ENCODE measurements around the gene FAM20C. TPM values are rescaled to one million over a fixed set of nuclear protein-coding genes. Genes with fewer than 3 reads are reported as not detected.

The FAM20C gene
- polyA plus RNA-seq, 1 donor = 57.2 TPM

GRCh38 chr7:150811-151221 lies 41.6 kb upstream of the FAM20C start:
- H3K9me3 ChIP-seq (ENCODE audit: control insufficient read depth, low read depth, low read length) = no peaks in the 10 kb centered on the region
- peak overlapping the region; percentile 99 for H3K27ac ChIP-seq (ENCODE audit: low read length)
- peaks cover 29% of the 10 kb centered on the region for H3K4me1 ChIP-seq (ENCODE audit: control insufficient read depth, insufficient read depth, low read length)
- WGBS (ENCODE audit: insufficient coverage, low lambda C conversion rate) = 20% methylated on average over 1 of the region's 13 CpGs
- no peaks in the 10 kb centered on the region for H3K27me3 ChIP-seq (ENCODE audit: control insufficient read depth, insufficient read depth, low read length)
- no peak overlapping the region for H3K4me3 ChIP-seq (ENCODE audit: low read length)
- peak; percentile 69 to 75 for DNase-seq
- H3K36me3 ChIP-seq (ENCODE audit: control insufficient read depth, insufficient read depth, low read length) = no peaks in the 10 kb centered on the region

GRCh38 chr7:151346-152050 lies 40.9 kb upstream of the FAM20C start:
- no peaks in the 10 kb centered on the region for H3K36me3 ChIP-seq (ENCODE audit: control insufficient read depth, insufficient read depth, low read length)
- peaks cover 34% of the 10 kb centered on the region for H3K4me1 ChIP-seq (ENCODE audit: control insufficient read depth, insufficient read depth, low read length)
- H3K27ac ChIP-seq (ENCODE audit: low read length) = peak overlapping the region; percentile 99
- H3K9me3 ChIP-seq (ENCODE audit: control insufficient read depth, low read depth, low read length) = no peaks in the 10 kb centered on the region
- H3K27me3 ChIP-seq (ENCODE audit: control insufficient read depth, insufficient read depth, low read length) = no peaks in the 10 kb centered on the region
- DNase-seq = no peak
- no peak overlapping the region for H3K4me3 ChIP-seq (ENCODE audit: low read length)
- WGBS (ENCODE audit: insufficient coverage, low lambda C conversion rate) = no CpG with 5 or more reads among the region's 25 CpGs

- H3K4me3 ChIP-seq (ENCODE audit: low read length) = no peak overlapping the region
- no peak overlapping the region for H3K27ac ChIP-seq (ENCODE audit: low read length)
- no peak for DNase-seq
- no peaks in the 10 kb centered on the region for H3K36me3 ChIP-seq (ENCODE audit: control insufficient read depth, insufficient read depth, low read length)
- WGBS (ENCODE audit: insufficient coverage, low lambda C conversion rate) = 100% methylated on average over 2 of the region's 19 CpGs
- no peaks in the 10 kb centered on the region for H3K27me3 ChIP-seq (ENCODE audit: control insufficient read depth, insufficient read depth, low read length)
- peaks cover 34% of the 10 kb centered on the region for H3K4me1 ChIP-seq (ENCODE audit: control insufficient read depth, insufficient read depth, low read length)
- no peaks in the 10 kb centered on the region for H3K9me3 ChIP-seq (ENCODE audit: control insufficient read depth, low read depth, low read length)
These were observed 39.5 kb upstream of the FAM20C start for GRCh38 chr7:152702-153391.

DNA sequence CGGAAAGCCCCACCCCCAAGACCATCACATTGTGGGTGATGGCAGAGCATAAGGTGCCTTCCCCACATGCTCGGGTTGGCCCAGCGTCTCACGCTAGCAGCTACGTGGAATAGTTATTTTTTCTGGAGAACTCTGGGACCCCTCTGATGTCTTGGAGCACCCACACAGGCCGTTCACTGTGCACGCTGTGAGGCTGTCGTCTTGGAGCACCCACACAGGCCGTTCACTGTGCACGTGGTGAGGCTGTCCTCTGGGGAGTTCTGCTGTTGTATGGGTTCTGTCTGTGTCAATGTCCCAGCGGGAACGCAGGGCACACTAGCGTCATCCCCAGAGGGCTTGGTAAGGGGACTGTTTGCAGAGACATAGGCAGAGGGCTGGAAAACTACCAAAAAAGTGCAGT lies 38.8 kb upstream of the FAM20C start:
- H3K4me3 ChIP-seq (ENCODE audit: low read length) = no peak overlapping the region
- no peak for DNase-seq
- no peaks in the 10 kb centered on the region for H3K9me3 ChIP-seq (ENCODE audit: control insufficient read depth, low read depth, low read length)
- WGBS (ENCODE audit: insufficient coverage, low lambda C conversion rate) = 100% methylated on average over 2 of the region's 13 CpGs
- peaks cover 32% of the 10 kb centered on the region for H3K4me1 ChIP-seq (ENCODE audit: control insufficient read depth, insufficient read depth, low read length)
- H3K27me3 ChIP-seq (ENCODE audit: control insufficient read depth, insufficient read depth, low read length) = no peaks in the 10 kb centered on the region
- no peak overlapping the region for H3K27ac ChIP-seq (ENCODE audit: low read length)
- no peaks in the 10 kb centered on the region for H3K36me3 ChIP-seq (ENCODE audit: control insufficient read depth, insufficient read depth, low read length)

- Histone ChIP-seq H3K4me1 (ENCODE audit: control insufficient read depth, insufficient read depth, low read length) (peaks cover 32% of the 10 kb centered on the region), H3K4me3 (ENCODE audit: low read length) (no peak overlapping the region), H3K36me3 (ENCODE audit: control insufficient read depth, insufficient read depth, low read length) (no peaks in the 10 kb centered on the region), H3K27me3 (ENCODE audit: control insufficient read depth, insufficient read depth, low read length) (no peaks in the 10 kb centered on the region), H3K9me3 (ENCODE audit: control insufficient read depth, low read depth, low read length) (no peaks in the 10 kb centered on the region), H3K27ac (ENCODE audit: low read length) (no peak overlapping the region)
- no CpG with 5 or more reads among the region's 20 CpGs for WGBS (ENCODE audit: insufficient coverage, low lambda C conversion rate)
- DNase-seq = no peak
These were observed 38.1 kb upstream of the FAM20C start for GRCh38 chr7:154096-154799.

DNA sequence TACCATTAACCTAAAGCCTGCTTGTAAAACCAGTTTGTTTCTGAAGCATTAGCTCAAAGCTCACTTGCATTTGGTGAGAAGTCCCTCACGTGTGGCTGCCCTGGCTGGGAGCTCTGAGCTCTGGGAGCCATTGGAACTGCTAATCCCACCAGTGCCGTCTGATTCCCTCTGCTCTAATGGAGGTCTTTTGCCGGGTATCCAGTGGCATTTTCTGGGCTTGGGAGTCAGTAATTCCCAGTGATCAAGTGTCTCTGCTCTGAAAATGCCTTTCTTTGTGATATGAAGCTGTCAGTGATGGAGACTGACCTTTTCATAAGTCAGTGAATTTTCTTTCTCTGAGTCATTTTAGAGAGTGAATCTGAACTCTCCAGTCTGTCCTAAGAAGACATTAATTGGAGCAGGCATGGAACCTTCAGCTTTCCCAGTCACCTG lies 36.9 kb upstream of the FAM20C start:
- peak in 1 of 2 donors; percentile 71 for DNase-seq
- WGBS (ENCODE audit: insufficient coverage, low lambda C conversion rate) = no CpG with 5 or more reads among the region's 3 CpGs
- Histone ChIP-seq H3K9me3 (ENCODE audit: control insufficient read depth, low read depth, low read length) (no peaks in the 10 kb centered on the region), H3K4me1 (ENCODE audit: control insufficient read depth, insufficient read depth, low read length) (peaks cover 24% of the 10 kb centered on the region), H3K27me3 (ENCODE audit: control insufficient read depth, insufficient read depth, low read length) (no peaks in the 10 kb centered on the region), H3K36me3 (ENCODE audit: control insufficient read depth, insufficient read depth, low read length) (no peaks in the 10 kb centered on the region), H3K27ac (ENCODE audit: low read length) (peak overlapping the region; percentile 6), H3K4me3 (ENCODE audit: low read length) (no peak overlapping the region)

DNA sequence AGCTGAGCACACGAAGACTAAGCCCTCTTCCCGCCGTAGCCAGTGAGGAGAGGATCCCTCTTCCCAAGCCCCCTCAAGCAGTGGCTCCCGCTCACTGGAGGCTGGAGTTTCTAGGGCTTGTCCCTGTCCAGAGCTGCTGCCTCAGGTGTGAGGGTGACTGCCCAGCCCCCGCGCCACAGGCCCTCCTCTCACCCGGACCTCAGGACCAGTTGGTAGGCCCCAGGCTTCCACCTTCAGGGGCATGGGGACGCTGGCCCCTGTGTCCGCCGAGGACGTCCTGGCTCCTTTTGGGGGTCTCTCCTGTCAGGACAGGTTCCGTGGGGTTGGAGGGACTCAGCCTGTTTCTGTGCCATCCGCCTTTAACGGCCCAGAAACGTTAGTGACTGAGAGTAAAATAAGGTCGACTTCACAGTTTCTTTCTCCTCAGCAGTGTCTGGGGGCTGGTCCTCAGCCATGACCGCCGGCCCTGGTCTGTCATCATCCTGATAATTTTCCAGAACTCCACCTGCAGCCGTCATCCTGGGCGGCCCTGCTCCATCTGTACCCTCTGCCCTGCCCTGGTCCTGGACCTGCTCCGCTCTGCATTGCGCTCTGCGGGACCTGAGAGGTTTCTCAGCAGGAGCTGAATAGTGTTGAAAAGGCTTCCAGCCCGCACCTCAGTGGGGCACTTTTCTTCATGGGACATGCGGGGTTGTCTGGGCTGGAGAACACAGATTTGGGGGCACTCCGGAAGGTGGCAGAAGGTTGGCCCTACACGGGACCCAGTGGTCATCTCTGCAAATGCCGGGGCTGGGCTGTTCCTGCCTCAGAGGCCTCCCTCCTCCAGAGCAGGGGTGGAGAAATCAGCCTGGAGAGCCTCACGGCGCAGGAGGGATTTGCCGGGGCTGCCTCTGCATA lies 36.0 kb upstream of the FAM20C start:
- whole genome bisulfite sequencing (ENCODE audit: insufficient coverage, low lambda C conversion rate) = no CpG with 5 or more reads among the region's 31 CpGs
- peaks cover 16% of the 10 kb centered on the region for H3K4me1 ChIP-seq (ENCODE audit: control insufficient read depth, insufficient read depth, low read length)
- no peak overlapping the region for H3K27ac ChIP-seq (ENCODE audit: low read length)
- no peaks in the 10 kb centered on the region for H3K36me3 ChIP-seq (ENCODE audit: control insufficient read depth, insufficient read depth, low read length)
- H3K4me3 ChIP-seq (ENCODE audit: low read length) = no peak overlapping the region
- DNase-seq = no peak
- H3K9me3 ChIP-seq (ENCODE audit: control insufficient read depth, low read depth, low read length) = no peaks in the 10 kb centered on the region
- H3K27me3 ChIP-seq (ENCODE audit: control insufficient read depth, insufficient read depth, low read length) = no peaks in the 10 kb centered on the region

GRCh38 chr7:157008-157310 lies 35.4 kb upstream of the FAM20C start:
- no peak for DNase-seq
- WGBS (ENCODE audit: insufficient coverage, low lambda C conversion rate) = no CpG with 5 or more reads among the region's 9 CpGs
- Histone ChIP-seq H3K4me3 (ENCODE audit: low read length) (no peak overlapping the region), H3K27me3 (ENCODE audit: control insufficient read depth, insufficient read depth, low read length) (no peaks in the 10 kb centered on the region), H3K9me3 (ENCODE audit: control insufficient read depth, low read depth, low read length) (no peaks in the 10 kb centered on the region), H3K36me3 (ENCODE audit: control insufficient read depth, insufficient read depth, low read length) (no peaks in the 10 kb centered on the region), H3K27ac (ENCODE audit: low read length) (no peak overlapping the region), H3K4me1 (ENCODE audit: control insufficient read depth, insufficient read depth, low read length) (peaks cover 16% of the 10 kb centered on the region)

- peaks cover 16% of the 10 kb centered on the region for H3K4me1 ChIP-seq (ENCODE audit: control insufficient read depth, insufficient read depth, low read length)
- no peak overlapping the region for H3K4me3 ChIP-seq (ENCODE audit: low read length)
- no peaks in the 10 kb centered on the region for H3K36me3 ChIP-seq (ENCODE audit: control insufficient read depth, insufficient read depth, low read length)
- no CpG with 5 or more reads among the region's 23 CpGs for WGBS (ENCODE audit: insufficient coverage, low lambda C conversion rate)
- no peak overlapping the region for H3K27ac ChIP-seq (ENCODE audit: low read length)
- H3K27me3 ChIP-seq (ENCODE audit: control insufficient read depth, insufficient read depth, low read length) = no peaks in the 10 kb centered on the region
- no peak for DNase-seq
- H3K9me3 ChIP-seq (ENCODE audit: control insufficient read depth, low read depth, low read length) = no peaks in the 10 kb centered on the region
These were observed 34.4 kb upstream of the FAM20C start for GRCh38 chr7:157771-158625.

Data from large intestine (tissue), 3 donors.